Calu3 (cell line): Measurements from ENCODE around the gene TMEM151B. TPM values are rescaled to one million over a fixed set of nuclear protein-coding genes. Genes with fewer than 3 reads are reported as not detected.

Experiments used
- BruUV-seq: library from RNA; stranded (reverse); fragments of 400-500 nt; replicated peaks from 2 replicates; lab custom pipeline; 2021; lab: Mats Ljungman, UMichigan
- CTCF ChIA-PET: fragments of 300-600 bp; sonication (Branson Sonifier 250); formaldehyde crosslinking; loops from one replicate; lab custom pipeline; 2022; ENCODE audit warnings: antibody characterized with exemption; lab: Charles Lee
- DNase-seq: peaks from one replicate; pipeline ENCODE4 v3.0.0; 2022
- H3K27ac Mint-ChIP-seq: one replicate; pipeline ENCODE4 v1.8.0; 2022; ENCODE audit warnings: mixed read lengths; ENCODE audit not compliant: unreplicated experiment
- H3K27me3 Mint-ChIP-seq: one replicate; pipeline ENCODE4 v1.8.0; 2022; ENCODE audit warnings: mixed read lengths; ENCODE audit not compliant: unreplicated experiment
- H3K36me3 Mint-ChIP-seq: one replicate; pipeline ENCODE4 v1.8.0; 2022; ENCODE audit warnings: mild to moderate bottlenecking, moderate library complexity, mixed read lengths; ENCODE audit not compliant: insufficient read depth, unreplicated experiment
- H3K4me1 Mint-ChIP-seq: one replicate; pipeline ENCODE4 v1.8.0; 2022; ENCODE audit warnings: mild to moderate bottlenecking, low read depth, mixed read lengths; ENCODE audit not compliant: unreplicated experiment
- H3K4me3 Mint-ChIP-seq: one replicate; pipeline ENCODE4 v1.8.0; 2022; ENCODE audit warnings: mild to moderate bottlenecking, low read depth, moderate library complexity, mixed read lengths; ENCODE audit not compliant: unreplicated experiment
- H3K9me3 Mint-ChIP-seq: one replicate; pipeline ENCODE4 v1.8.0; 2022; ENCODE audit warnings: low read depth, mixed read lengths; ENCODE audit not compliant: unreplicated experiment
- intact Hi-C: fragments of 100-400 bp; cut with micrococcal nuclease; formaldehyde crosslinking; loops from one replicate; pipeline ENCODE4 v1.10.0; 2022; ENCODE audit not compliant: unreplicated experiment
- total RNA-seq: library from RNA; stranded (reverse); gene quantifications from 2 replicates; pipeline ENCODE4 v1.2.3, GENCODE V29; 2022
- TF ChIP-seq, protein P1 (sequence below): fragments of 200-600 bp; IDR thresholded peaks from one replicate; pipeline ENCODE4 v1.8.0; 2022; ENCODE audit warnings: antibody characterized with exemption; ENCODE audit not compliant: unreplicated experiment

The TMEM151B gene
- total RNA-seq, 1 experiment from 2014 or later, result not detected

- Mint-ChIP-seq H3K4me3 (no peak overlapping the region), H3K4me1 (no peaks in the 10 kb centered on the region), H3K27ac (no peak overlapping the region), H3K27me3 (peaks cover 53% of the 10 kb centered on the region), H3K36me3 (no peaks in the 10 kb centered on the region), H3K9me3 (no peaks in the 10 kb centered on the region)
- TF ChIP-seq, protein P1, sequence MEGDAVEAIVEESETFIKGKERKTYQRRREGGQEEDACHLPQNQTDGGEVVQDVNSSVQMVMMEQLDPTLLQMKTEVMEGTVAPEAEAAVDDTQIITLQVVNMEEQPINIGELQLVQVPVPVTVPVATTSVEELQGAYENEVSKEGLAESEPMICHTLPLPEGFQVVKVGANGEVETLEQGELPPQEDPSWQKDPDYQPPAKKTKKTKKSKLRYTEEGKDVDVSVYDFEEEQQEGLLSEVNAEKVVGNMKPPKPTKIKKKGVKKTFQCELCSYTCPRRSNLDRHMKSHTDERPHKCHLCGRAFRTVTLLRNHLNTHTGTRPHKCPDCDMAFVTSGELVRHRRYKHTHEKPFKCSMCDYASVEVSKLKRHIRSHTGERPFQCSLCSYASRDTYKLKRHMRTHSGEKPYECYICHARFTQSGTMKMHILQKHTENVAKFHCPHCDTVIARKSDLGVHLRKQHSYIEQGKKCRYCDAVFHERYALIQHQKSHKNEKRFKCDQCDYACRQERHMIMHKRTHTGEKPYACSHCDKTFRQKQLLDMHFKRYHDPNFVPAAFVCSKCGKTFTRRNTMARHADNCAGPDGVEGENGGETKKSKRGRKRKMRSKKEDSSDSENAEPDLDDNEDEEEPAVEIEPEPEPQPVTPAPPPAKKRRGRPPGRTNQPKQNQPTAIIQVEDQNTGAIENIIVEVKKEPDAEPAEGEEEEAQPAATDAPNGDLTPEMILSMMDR, result no peak
- DNase-seq, result no peak
- intact Hi-C loops, result no loop called here
- BruUV-seq, result no TSS peak
- CTCF ChIA-PET, result no interaction called here
Measured at GRCh38 chr6:44356487-44356886, 86.2 kb downstream of the TMEM151B start.

Other genes starting within 250 kb of the TMEM151B start
- gene MRPL14, start 143.0 kb upstream of the TMEM151B start, total RNA-seq, result 98.9 and 103 TPM in 2 replicates
- gene TMEM63B, start 142.9 kb upstream of the TMEM151B start, total RNA-seq, result 84.2 and 86.8 TPM in 2 replicates
- gene CAPN11, start 111.6 kb upstream of the TMEM151B start, total RNA-seq, result not detected in 2 replicates
- gene MYMX, start 53.5 kb upstream of the TMEM151B start, total RNA-seq, result not detected in 2 replicates
- gene SLC29A1, start 46.9 kb upstream of the TMEM151B start, total RNA-seq, result 90.1 and 92.8 TPM in 2 replicates
- 2,072 and 2,073 TPM in 2 replicates for gene HSP90AB1, start 23.3 kb upstream of the TMEM151B start, total RNA-seq
- 129 and 143 TPM in 2 replicates for gene SLC35B2, start 12.9 kb upstream of the TMEM151B start, total RNA-seq
- gene NFKBIE, start 4.9 kb upstream of the TMEM151B start, total RNA-seq, result 32.7 and 37.8 TPM in 2 replicates
- 37.5 and 41.8 TPM in 2 replicates for gene AARS2, start 42.9 kb downstream of the TMEM151B start, total RNA-seq
- gene SPATS1, start 72.2 kb downstream of the TMEM151B start, total RNA-seq, result not detected in 2 replicates
- gene CDC5L, start 117.3 kb downstream of the TMEM151B start, total RNA-seq, result 39.2 and 43.4 TPM in 2 replicates